Left lung (tissue), 10 donors: ENCODE results near the gene SYK. TPM values are rescaled to one million over a fixed set of nuclear protein-coding genes. Genes with fewer than 3 reads are reported as not detected.

Source experiments
- ATAC-seq: fragments of 200-7000 bp; cut with Tn5 transposase; one replicate; pipeline ENCODE4 v1.9.1; 2020; ENCODE audit warnings: moderate library complexity
- DNase-seq, 4 donors: peaks; one replicate each; pipeline ENCODE4 v3.0.0-alpha.2; 2013 to 2020
- H3K27ac ChIP-seq, 2 donors: fragments of 200-600 bp; sonication (generic) in 1 of 2; one replicate each; pipeline versions ENCODE4 v1.5.0 to v1.8.0; 2020 to 2021
- H3K27me3 ChIP-seq, 2 donors: fragments of 200-600 bp; sonication (generic) in 1 of 2; one replicate each; pipeline versions ENCODE4 v1.5.0 to v1.8.0; 2020 to 2021
- H3K36me3 ChIP-seq, 2 donors: fragments of 200-600 bp; sonication (generic) in 1 of 2; one replicate each; pipeline versions ENCODE4 v1.5.0 to v1.8.0; 2020 to 2021
- H3K4me1 ChIP-seq, 2 donors: fragments of 200-600 bp; one replicate each; pipeline ENCODE4 v1.8.0; 2021
- H3K4me3 ChIP-seq, 2 donors: fragments of 200-600 bp; sonication (generic) in 1 of 2; one replicate each; pipeline versions ENCODE4 v1.5.0 to v1.8.0; 2020 to 2021; ENCODE audit warnings: mild to moderate bottlenecking in 1 of 2
- H3K9me3 ChIP-seq, 2 donors: fragments of 200-600 bp; sonication (generic) in 1 of 2; one replicate each; pipeline versions ENCODE4 v1.5.0 to v1.8.0; 2020 to 2021
- intact Hi-C, 2 donors: fragments of 100-400 bp; cut with DNase I; formaldehyde crosslinking; loops; one replicate each; pipeline versions ENCODE4 v1.11.2 to v1.14.2; 2022
- polyA plus RNA-seq, 6 donors: library from polyadenylated mRNA; unstranded; fragments of 120-200 nt; gene quantifications; one replicate each; pipeline ENCODE4 v1.2.1, GENCODE V29; 2013; ENCODE audit not compliant: insufficient read length in 6 of 6
- total RNA-seq, 2 donors: library from RNA; stranded (reverse); fragmentation: NEBNext Ultra II Directional; extraction: Animal tissue kit (Norgen Biotek cat#: 25700); gene quantifications; one replicate each; pipeline ENCODE4 v1.2.1, GENCODE V29; 2021
- TF ChIP-seq, protein P1 (sequence below), 2 donors: fragments of 200-600 bp; sonication (generic) in 1 of 2; IDR thresholded peaks; one replicate each; pipeline versions ENCODE4 v1.5.0 to v1.8.0; 2021; ENCODE audit warnings: antibody characterized with exemption in 2 of 2
- donor health status: DM: no; HTN: yes; CAD: no.
- donor health status: DM: no; HTN: no; CAD: no.

Gene SYK
- total and polyA plus RNA-seq, 8 donors: 16.0 to 91.8 (median 19.6) TPM

- Histone ChIP-seq H3K4me1 (no peaks in the 10 kb centered on the region), H3K36me3 (peaks cover 0 to 53% of the 10 kb centered on the region in 2 donors), H3K27me3 (no peaks in the 10 kb centered on the region), H3K9me3 (no peaks in the 10 kb centered on the region), H3K27ac (no peak overlapping the region), H3K4me3 (no peak overlapping the region)
- ATAC-seq: no peak
- TF ChIP-seq, protein P1, sequence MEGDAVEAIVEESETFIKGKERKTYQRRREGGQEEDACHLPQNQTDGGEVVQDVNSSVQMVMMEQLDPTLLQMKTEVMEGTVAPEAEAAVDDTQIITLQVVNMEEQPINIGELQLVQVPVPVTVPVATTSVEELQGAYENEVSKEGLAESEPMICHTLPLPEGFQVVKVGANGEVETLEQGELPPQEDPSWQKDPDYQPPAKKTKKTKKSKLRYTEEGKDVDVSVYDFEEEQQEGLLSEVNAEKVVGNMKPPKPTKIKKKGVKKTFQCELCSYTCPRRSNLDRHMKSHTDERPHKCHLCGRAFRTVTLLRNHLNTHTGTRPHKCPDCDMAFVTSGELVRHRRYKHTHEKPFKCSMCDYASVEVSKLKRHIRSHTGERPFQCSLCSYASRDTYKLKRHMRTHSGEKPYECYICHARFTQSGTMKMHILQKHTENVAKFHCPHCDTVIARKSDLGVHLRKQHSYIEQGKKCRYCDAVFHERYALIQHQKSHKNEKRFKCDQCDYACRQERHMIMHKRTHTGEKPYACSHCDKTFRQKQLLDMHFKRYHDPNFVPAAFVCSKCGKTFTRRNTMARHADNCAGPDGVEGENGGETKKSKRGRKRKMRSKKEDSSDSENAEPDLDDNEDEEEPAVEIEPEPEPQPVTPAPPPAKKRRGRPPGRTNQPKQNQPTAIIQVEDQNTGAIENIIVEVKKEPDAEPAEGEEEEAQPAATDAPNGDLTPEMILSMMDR (IDR thresholded peaks at IDR 0.05): no peak
- intact Hi-C loops: no loop called here
- DNase-seq: peak in 1 of 4 donors; percentile 44
Observed at GRCh38 chr9:90900130-90900529, 98.5 kb downstream of the SYK start.

- no peaks in the 10 kb centered on the region for H3K27me3 ChIP-seq
- TF ChIP-seq, protein P1 (IDR thresholded peaks at IDR 0.05): no peak
- intact Hi-C loops: no loop called here
- ATAC-seq: no peak
- H3K4me3 ChIP-seq: no peak overlapping the region
- no peaks in the 10 kb centered on the region for H3K4me1 ChIP-seq
- no peak for DNase-seq
- no peaks in the 10 kb centered on the region for H3K9me3 ChIP-seq
- H3K27ac ChIP-seq: no peak overlapping the region
- H3K36me3 ChIP-seq: peaks cover 0 to 35% of the 10 kb centered on the region in 2 donors
Observed at GRCh38 chr9:90901933-90902332, 100.3 kb downstream of the SYK start.

DNA sequence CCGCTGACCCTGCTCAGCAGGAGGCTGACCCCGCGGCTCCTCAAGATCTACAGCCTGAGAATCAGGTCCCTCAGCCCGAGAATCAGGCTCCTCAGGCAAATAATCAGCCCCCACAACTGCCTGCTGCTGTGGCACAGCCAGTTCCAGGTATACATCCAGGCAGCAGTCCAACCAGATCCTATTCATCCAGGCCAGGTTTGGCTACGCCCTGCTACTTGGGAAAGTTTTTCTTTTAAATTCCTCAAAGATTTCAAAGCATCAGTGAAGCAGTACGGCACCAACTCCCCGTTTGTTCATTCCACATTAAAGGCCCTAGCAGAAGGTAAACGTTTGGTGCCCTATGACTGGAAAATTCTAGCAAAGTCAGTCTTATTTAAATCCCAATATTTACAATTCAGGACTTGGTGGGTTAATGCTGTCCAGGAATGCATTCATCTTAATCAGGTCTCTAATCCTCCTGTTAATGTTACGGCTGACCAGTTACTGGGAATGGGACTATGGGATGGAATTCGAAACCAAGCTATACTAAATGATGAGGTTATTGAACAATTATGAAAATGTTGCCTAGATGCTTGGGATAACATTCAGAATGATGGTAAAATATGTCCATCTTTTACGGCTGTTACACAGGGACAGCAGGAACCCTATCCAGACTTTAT lies 102.3 kb downstream of the SYK start:
- intact Hi-C loops: no loop called here
- TF ChIP-seq, protein P1 (IDR thresholded peaks at IDR 0.05): no peak
- no peak overlapping the region for H3K27ac ChIP-seq
- H3K4me3 ChIP-seq: no peak overlapping the region
- no peaks in the 10 kb centered on the region for H3K9me3 ChIP-seq
- no peaks in the 10 kb centered on the region for H3K27me3 ChIP-seq
- H3K4me1 ChIP-seq: no peaks in the 10 kb centered on the region
- DNase-seq (no peak), ATAC-seq (no peak)
- peaks cover 0 to 15% of the 10 kb centered on the region in 2 donors for H3K36me3 ChIP-seq

GRCh38 chr9:90904706-90905478 lies 103.3 kb downstream of the SYK start:
- Histone ChIP-seq H3K4me1 (no peaks in the 10 kb centered on the region), H3K9me3 (no peaks in the 10 kb centered on the region), H3K4me3 (no peak overlapping the region), H3K36me3 (peaks cover 0 to 8% of the 10 kb centered on the region in 2 donors), H3K27me3 (no peaks in the 10 kb centered on the region), H3K27ac (no peak overlapping the region)
- ATAC-seq: peak; percentile 81
- intact Hi-C loops: no loop called here
- TF ChIP-seq, protein P1 (IDR thresholded peaks at IDR 0.05): no peak
- peak in 2 of 4 donors; percentile 40 to 76 for DNase-seq

- intact Hi-C loops: no loop called here
Observed at GRCh38 chr9:90905822-90906221, 104.2 kb downstream of the SYK start.

More at GRCh38 chr9:90905822-90906221, 104.2 kb downstream of the SYK start:
- Histone ChIP-seq H3K9me3 (no peaks in the 10 kb centered on the region), H3K4me1 (no peaks in the 10 kb centered on the region), H3K4me3 (no peak overlapping the region), H3K27ac (no peak overlapping the region), H3K27me3 (no peaks in the 10 kb centered on the region), H3K36me3 (peaks cover 0 to 5% of the 10 kb centered on the region in 2 donors)
- peak; percentile 15 for ATAC-seq
- no peak for DNase-seq
- TF ChIP-seq, protein P1 (IDR thresholded peaks at IDR 0.05): no peak
